HG03565 (cell line): ENCODE data around the gene STUM.
"Not testable (repeated sequence)": the region's sequence is repeated elsewhere in the genome, so short reads cannot be mapped to it uniquely, and the experiment has no call there.

Experiments
- ATAC-seq: cut with Tn5 transposase; IDR thresholded peaks from one replicate; pipeline ENCODE4 v1.9.1; 2021; ENCODE audit warnings: mild to moderate bottlenecking, moderate library complexity; ENCODE audit not compliant: unreplicated experiment

Gene STUM

GRCh38 chr1:226548256-226549093 lies at the start of gene STUM:
Gene STUM, plus strand, starts transcription at chr1:226548764. Its CDS starts 141 bp downstream, at chr1:226548905.
- ATAC-seq, result no peak

GRCh38 chr1:226499699-226500098 lies 48.9 kb upstream of the STUM start:
- ATAC-seq, result not testable (repeated sequence)

GRCh38 chr1:226506021-226506420 lies 42.5 kb upstream of the STUM start:
- ATAC-seq, result no peak

GRCh38 chr1:226506921-226507320 lies 41.6 kb upstream of the STUM start:
- ATAC-seq, result no peak

GRCh38 chr1:226510453-226510852 lies 38.1 kb upstream of the STUM start:
- ATAC-seq, result no peak

GRCh38 chr1:226511296-226511695 lies 37.3 kb upstream of the STUM start:
- ATAC-seq, result no peak

GRCh38 chr1:226512076-226512728 lies 36.4 kb upstream of the STUM start:
- ATAC-seq, result no peak

GRCh38 chr1:226518375-226518774 lies 30.2 kb upstream of the STUM start:
- no peak for ATAC-seq

- ATAC-seq, result no peak
Observed at GRCh38 chr1:226519135-226519534, 29.4 kb upstream of the STUM start.

GRCh38 chr1:226519716-226520598 lies 28.6 kb upstream of the STUM start:
- ATAC-seq, result no peak

GRCh38 chr1:226520640-226521355 lies 27.8 kb upstream of the STUM start:
- no peak for ATAC-seq

- no peak for ATAC-seq
Observed at GRCh38 chr1:226523646-226524406, 24.7 kb upstream of the STUM start.

GRCh38 chr1:226524547-226524946 lies 24.0 kb upstream of the STUM start:
- no peak for ATAC-seq

- ATAC-seq, result no peak
Observed at GRCh38 chr1:226525750-226526149, 22.8 kb upstream of the STUM start.

- ATAC-seq, result no peak
Observed at GRCh38 chr1:226526801-226527595, 21.6 kb upstream of the STUM start.

- ATAC-seq, result no peak
Observed at GRCh38 chr1:226529891-226530290, 18.7 kb upstream of the STUM start.

- ATAC-seq, result no peak
Observed at GRCh38 chr1:226530591-226530990, 18.0 kb upstream of the STUM start.

GRCh38 chr1:226531360-226532093 lies 17.0 kb upstream of the STUM start:
- no peak for ATAC-seq
